Endometrial microvascular endothelial cells (primary cell): ENCODE data around the gene QRICH1. TPM values are rescaled to one million over a fixed set of nuclear protein-coding genes. Genes with fewer than 3 reads are reported as not detected.

Experiments used
- in situ Hi-C: cut with HindIII; loops from 2 replicates; pipeline ENCODE4 v1.10.0; 2017; ENCODE audit warnings: low sequenced_read_pairs, low pct_unique_long_range_greater_than_20kb; ENCODE audit errors: inconsistent ontology term
- total RNA-seq: library from RNA; depleted of rRNA; stranded (reverse); fragments of >200 nt; gene quantifications from one replicate; pipeline ENCODE4 v1.2.3, GENCODE V29; 2015; ENCODE audit errors: inconsistent ontology term

QRICH1 gene
- total RNA-seq, 1 donor from 2014 or later, result 60.3 TPM

DNA sequence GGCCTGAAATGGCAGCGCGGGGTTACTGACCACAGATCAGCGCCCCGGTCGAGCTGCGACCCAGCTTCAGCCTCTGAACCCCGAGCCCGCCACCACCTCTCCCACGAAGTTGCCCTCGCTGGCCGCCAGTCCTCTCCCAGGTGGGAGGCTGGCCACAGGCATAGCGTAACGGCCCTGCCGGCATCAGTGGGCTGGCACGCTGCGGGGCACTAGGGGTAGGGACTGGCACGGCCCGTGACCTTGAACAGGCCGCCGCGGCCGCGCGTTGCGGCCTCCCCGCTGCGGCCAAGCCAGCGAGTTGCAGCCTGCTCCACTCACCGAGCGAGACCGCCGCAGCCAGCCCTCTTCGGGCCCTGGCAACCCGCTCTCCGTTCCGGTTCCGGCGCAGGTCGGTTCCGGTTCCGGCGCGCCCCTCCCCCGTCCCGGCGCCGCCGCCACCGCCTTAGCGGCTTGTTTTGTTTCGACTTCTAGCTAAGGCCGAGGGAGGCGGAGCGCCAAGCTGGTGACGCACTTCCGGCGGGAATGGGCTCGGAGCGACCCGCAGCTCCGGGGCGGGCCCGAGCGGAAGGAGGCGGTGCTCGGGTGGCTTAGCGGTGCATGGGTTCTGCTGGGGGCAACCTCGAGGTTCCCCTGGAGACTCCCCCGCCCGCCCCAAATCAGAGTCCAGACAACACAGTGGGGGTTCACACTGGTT lies 26.7 kb upstream of the QRICH1 start, which contains the start of gene USP19:
TSS of gene USP19 (minus strand) at position 386 of the 694 bp plus-strand sequence. CDS start 1,678 bp downstream, outside the sequence.
- in situ Hi-C loops, result no loop called here

- in situ Hi-C loops, result no loop called here
These were observed 26.2 kb upstream of the QRICH1 start for GRCh38 chr3:49120096-49120437.

- in situ Hi-C loops, result no loop called here
These were observed 25.6 kb upstream of the QRICH1 start for GRCh38 chr3:49119439-49119838.

- in situ Hi-C loops, result no loop called here
These were observed 25.2 kb upstream of the QRICH1 start for GRCh38 chr3:49119036-49119435.

- in situ Hi-C loops, result no loop called here
These were observed 18.4 kb upstream of the QRICH1 start for GRCh38 chr3:49112262-49112661.

- in situ Hi-C loops, result no loop called here
These were observed 17.5 kb upstream of the QRICH1 start for GRCh38 chr3:49111347-49111746.

DNA sequence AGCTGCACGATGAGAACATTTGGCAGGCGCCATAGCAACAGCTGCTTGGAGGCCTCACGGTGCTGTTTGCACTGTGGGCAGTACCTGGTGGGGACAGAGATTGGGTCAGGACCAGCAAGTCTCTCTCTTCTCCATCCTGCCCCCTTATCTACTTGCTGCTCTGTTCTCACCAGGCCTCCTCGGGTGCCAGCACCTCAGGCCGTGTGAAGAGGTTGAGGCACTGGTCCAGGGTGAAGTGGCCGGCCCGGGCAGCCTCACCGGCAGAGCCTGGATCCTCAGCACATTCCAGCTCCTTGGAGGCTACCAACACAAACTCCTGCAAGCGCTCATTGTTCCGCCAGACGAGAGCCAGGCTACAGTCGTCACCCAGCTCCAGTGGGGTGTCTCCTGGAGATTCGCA lies 16.9 kb upstream of the QRICH1 start:
- in situ Hi-C loops, result no loop called here

- in situ Hi-C loops, result no loop called here
These were observed 14.5 kb upstream of the QRICH1 start for GRCh38 chr3:49108346-49108745.

DNA sequence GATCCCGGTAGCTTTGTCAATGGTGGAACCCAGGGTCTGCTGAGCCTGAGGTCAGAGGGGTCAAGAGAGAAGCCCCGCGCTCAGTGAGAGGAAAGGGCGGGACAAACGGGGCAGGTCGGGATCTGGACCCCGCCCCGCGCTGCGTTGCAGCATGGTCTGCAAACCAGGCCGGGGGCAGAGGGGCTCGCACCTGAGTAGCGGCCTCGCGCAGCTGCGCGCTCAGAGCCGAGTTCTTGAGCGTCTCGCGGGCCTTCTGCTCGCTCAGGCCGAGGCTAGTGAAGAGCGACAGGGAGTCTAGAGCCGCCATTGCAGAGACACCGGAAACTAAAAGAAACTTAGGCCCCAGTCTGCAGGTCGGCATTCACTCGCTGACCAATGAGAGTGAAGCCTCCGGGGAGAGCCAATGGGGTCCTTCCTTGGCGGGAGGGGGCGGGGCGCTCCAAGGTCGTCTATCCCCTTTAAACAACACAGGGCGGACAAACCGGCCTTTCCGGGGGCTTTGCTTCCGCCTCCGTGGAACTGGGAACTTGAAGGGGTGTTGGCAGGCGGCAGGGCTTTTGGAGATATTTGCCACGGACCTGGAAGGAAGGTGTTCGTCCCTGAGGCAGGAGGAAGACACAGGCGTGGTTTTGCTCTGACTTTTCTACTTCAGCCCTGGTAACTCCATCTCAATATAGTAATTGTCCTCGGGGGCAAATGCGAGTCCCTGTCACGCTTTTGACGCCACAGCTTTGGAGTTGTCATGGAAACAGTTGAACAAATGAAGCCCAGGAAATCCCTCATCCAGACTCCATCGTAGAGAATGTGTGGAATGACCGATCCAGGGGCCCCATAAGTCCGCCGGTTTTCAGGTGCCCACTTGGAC lies 10.8 kb upstream of the QRICH1 start, which contains the start of gene QARS1:
TSS of gene QARS1 (minus strand) at position 331 of the 865 bp plus-strand sequence. CDS start at position 307, 24 bp downstream.
- in situ Hi-C loops, result no loop called here

- in situ Hi-C loops, result no loop called here
These were observed 10.2 kb upstream of the QRICH1 start for GRCh38 chr3:49104052-49104426.

- in situ Hi-C loops, result no loop called here
These were observed 6.3 kb upstream of the QRICH1 start for GRCh38 chr3:49100046-49100615.

- in situ Hi-C loops, result loop anchor here (10.0 kb wide), 1 partner anchor 316 kb away; the partner anchor contains the start of genes RHOA and TCTA
These were observed 5.2 kb upstream of the QRICH1 start for GRCh38 chr3:49098910-49099630.

DNA sequence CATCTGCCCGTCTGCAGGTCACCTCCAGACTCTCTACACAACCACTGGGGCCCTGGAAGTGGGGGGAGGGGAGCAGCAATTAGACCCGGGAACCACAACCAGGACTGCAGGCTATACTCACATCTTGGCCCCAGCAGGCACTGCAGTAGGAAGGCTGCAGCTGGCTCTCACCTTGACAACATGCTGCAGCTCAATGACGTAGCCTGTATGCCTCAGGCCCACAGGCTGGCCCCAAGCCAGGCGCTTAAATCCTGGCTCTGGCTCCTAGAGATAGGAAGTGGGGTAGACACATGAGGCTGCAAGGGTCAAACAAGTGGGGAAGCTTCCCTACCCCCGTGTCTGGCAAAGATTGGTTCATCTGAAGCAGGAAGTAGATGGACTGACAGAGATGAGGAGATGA lies 4.6 kb upstream of the QRICH1 start:
- in situ Hi-C loops, result loop anchor here (10.0 kb wide), 1 partner anchor 316 kb away; the partner anchor contains the start of genes RHOA and TCTA

DNA sequence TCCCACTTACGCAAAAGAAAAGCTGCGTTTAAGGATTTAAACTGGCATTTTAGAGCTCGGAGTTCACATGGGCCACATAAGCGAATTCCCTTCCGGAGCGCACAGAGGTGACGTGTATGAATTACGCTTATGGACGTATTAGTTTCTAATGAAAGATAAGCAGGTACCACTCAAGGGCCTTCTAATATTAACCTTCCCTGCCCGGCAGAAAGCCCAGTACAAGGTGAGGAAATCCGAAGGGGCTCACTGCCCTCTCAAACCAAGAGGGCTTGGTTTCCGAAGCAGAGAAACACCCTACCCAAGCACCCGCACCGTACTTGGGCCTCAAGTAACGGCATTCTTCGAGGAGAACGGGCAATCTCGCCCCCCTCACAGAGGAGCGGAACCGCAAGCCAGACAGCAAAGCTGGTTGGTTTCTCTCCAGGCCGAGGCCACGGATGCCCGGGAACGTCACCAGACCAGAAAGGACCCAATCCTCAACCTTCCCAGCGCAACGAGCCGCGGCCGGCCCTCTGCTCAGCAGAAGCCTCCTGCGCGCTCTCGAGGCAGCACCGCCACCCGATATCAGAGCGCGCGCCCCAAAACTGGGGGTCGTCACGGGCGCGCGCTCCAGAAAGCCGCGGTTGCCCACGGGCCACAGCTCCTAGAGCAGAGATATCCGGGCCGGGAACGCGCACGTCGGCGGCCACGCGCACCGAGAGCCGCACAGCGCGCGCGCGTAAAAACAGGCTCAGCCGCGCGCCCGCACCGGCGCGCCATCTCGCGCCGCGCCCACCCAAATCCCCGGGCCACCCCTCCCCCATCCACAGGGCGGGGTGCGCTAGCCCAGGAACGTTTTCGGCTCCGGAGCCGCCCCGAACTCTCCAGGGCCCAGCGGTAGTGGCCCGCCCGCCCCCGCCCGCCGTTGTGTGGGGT lies 676 bp downstream of the QRICH1 start:
- in situ Hi-C loops, result loop anchor here (10.0 kb wide), 1 partner anchor 322 kb away; the partner anchor contains the start of genes RHOA and TCTA

- in situ Hi-C loops, result no loop called here
These were observed 12.4 kb downstream of the QRICH1 start for GRCh38 chr3:49081429-49081828.

- in situ Hi-C loops, result no loop called here
These were observed 14.6 kb downstream of the QRICH1 start for GRCh38 chr3:49079270-49079669.

DNA sequence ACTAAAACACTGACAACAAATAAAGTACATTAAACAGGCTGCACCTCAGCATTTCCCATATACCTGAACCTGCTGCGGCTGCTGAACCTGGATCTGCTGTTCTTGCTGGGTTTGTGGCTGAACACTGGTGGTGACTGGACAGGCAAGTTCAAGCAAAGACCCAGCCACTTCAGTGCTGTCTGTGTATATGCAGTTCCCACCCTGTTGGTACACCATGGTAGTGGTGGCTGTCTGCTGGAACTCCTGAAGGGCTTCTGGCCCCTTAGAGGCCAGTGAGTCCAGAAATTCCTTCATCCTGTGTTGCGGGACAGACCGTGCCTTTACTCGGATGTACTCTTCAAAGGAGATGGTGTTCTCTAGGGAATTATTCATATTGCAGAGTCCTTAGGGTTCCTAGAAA lies 17.2 kb downstream of the QRICH1 start:
- in situ Hi-C loops, result no loop called here

- in situ Hi-C loops, result no loop called here
These were observed 17.8 kb downstream of the QRICH1 start for GRCh38 chr3:49076116-49076515.
